GM21390 (cell line): ENCODE results near the gene GPC5.
"Not testable (repeated sequence)": the region's sequence is repeated elsewhere in the genome, so short reads cannot be mapped to it uniquely, and the experiment has no call there.

Experiments
- ATAC-seq: cut with Tn5 transposase; IDR thresholded peaks from one replicate; pipeline ENCODE4 v1.9.1; 2021; ENCODE audit not compliant: unreplicated experiment

GPC5 gene

GRCh38 chr13:92694047-92694446 lies 1295.6 kb downstream of the GPC5 start:
- no peak for ATAC-seq

GRCh38 chr13:92695827-92696226 lies 1297.4 kb downstream of the GPC5 start:
- ATAC-seq, result not testable (repeated sequence)

GRCh38 chr13:92716749-92717148 lies 1318.3 kb downstream of the GPC5 start:
- no peak for ATAC-seq

GRCh38 chr13:92717857-92718256 lies 1319.4 kb downstream of the GPC5 start:
- ATAC-seq, result no peak

GRCh38 chr13:92719868-92720267 lies 1321.4 kb downstream of the GPC5 start:
- no peak for ATAC-seq

GRCh38 chr13:92721620-92722019 lies 1323.2 kb downstream of the GPC5 start:
- no peak for ATAC-seq

GRCh38 chr13:92727118-92727517 lies 1328.7 kb downstream of the GPC5 start:
- no peak for ATAC-seq

GRCh38 chr13:92734068-92734467 lies 1335.6 kb downstream of the GPC5 start:
- no peak for ATAC-seq

- ATAC-seq, result no peak
Observed at GRCh38 chr13:92734545-92734944, 1336.1 kb downstream of the GPC5 start.

- ATAC-seq, result no peak
Observed at GRCh38 chr13:92735909-92736308, 1337.5 kb downstream of the GPC5 start.

- no peak for ATAC-seq
Observed at GRCh38 chr13:92739306-92739818, 1340.9 kb downstream of the GPC5 start.

GRCh38 chr13:92743992-92744391 lies 1345.6 kb downstream of the GPC5 start:
- no peak for ATAC-seq

- no peak for ATAC-seq
Observed at GRCh38 chr13:92745258-92745657, 1346.8 kb downstream of the GPC5 start.

GRCh38 chr13:92752705-92753104 lies 1354.3 kb downstream of the GPC5 start:
- not testable (repeated sequence) for ATAC-seq

GRCh38 chr13:92761710-92762109 lies 1363.3 kb downstream of the GPC5 start:
- no peak for ATAC-seq

GRCh38 chr13:92767468-92767867 lies 1369.0 kb downstream of the GPC5 start:
- no peak for ATAC-seq

- no peak for ATAC-seq
Observed at GRCh38 chr13:92768602-92769001, 1370.2 kb downstream of the GPC5 start.

GRCh38 chr13:92769046-92769445 lies 1370.6 kb downstream of the GPC5 start:
- no peak for ATAC-seq

GRCh38 chr13:92775658-92776057 lies 1377.2 kb downstream of the GPC5 start:
- no peak for ATAC-seq

- no peak for ATAC-seq
Observed at GRCh38 chr13:92781965-92782690, 1383.7 kb downstream of the GPC5 start.

- ATAC-seq, result no peak
Observed at GRCh38 chr13:92802776-92803175, 1404.4 kb downstream of the GPC5 start.

- no peak for ATAC-seq
Observed at GRCh38 chr13:92804346-92804745, 1405.9 kb downstream of the GPC5 start.

- ATAC-seq, result no peak
Observed at GRCh38 chr13:92804926-92805325, 1406.5 kb downstream of the GPC5 start.
